Left lung (tissue), 10 donors: ENCODE measurements around the gene IL19. TPM values are rescaled to one million over a fixed set of nuclear protein-coding genes. Genes with fewer than 3 reads are reported as not detected.
"Not testable (repeated sequence)": the region's sequence is repeated elsewhere in the genome, so short reads cannot be mapped to it uniquely, and the experiment has no call there.

ENCODE experiments used
- ATAC-seq: fragments of 200-7000 bp; cut with Tn5 transposase; one replicate; pipeline ENCODE4 v1.9.1; 2020; ENCODE audit warnings: moderate library complexity
- DNase-seq, 4 donors: peaks; one replicate each; pipeline ENCODE4 v3.0.0-alpha.2; 2013 to 2020
- H3K27ac ChIP-seq, 2 donors: fragments of 200-600 bp; sonication (generic) in 1 of 2; one replicate each; pipeline versions ENCODE4 v1.5.0 to v1.8.0; 2020 to 2021
- H3K27me3 ChIP-seq, 2 donors: fragments of 200-600 bp; sonication (generic) in 1 of 2; one replicate each; pipeline versions ENCODE4 v1.5.0 to v1.8.0; 2020 to 2021
- H3K36me3 ChIP-seq, 2 donors: fragments of 200-600 bp; sonication (generic) in 1 of 2; one replicate each; pipeline versions ENCODE4 v1.5.0 to v1.8.0; 2020 to 2021
- H3K4me1 ChIP-seq, 2 donors: fragments of 200-600 bp; one replicate each; pipeline ENCODE4 v1.8.0; 2021
- H3K4me3 ChIP-seq, 2 donors: fragments of 200-600 bp; sonication (generic) in 1 of 2; one replicate each; pipeline versions ENCODE4 v1.5.0 to v1.8.0; 2020 to 2021; ENCODE audit warnings: mild to moderate bottlenecking in 1 of 2
- H3K9me3 ChIP-seq, 2 donors: fragments of 200-600 bp; sonication (generic) in 1 of 2; one replicate each; pipeline versions ENCODE4 v1.5.0 to v1.8.0; 2020 to 2021
- CTCF ChIP-seq, 2 donors: fragments of 200-600 bp; sonication (generic) in 1 of 2; IDR thresholded peaks; one replicate each; pipeline versions ENCODE4 v1.5.0 to v1.8.0; 2021; ENCODE audit warnings: antibody characterized with exemption in 2 of 2
- intact Hi-C, 2 donors: fragments of 100-400 bp; cut with DNase I; formaldehyde crosslinking; loops; one replicate each; pipeline versions ENCODE4 v1.11.2 to v1.14.2; 2022
- polyA plus RNA-seq, 6 donors: library from polyadenylated mRNA; unstranded; fragments of 120-200 nt; gene quantifications; one replicate each; pipeline ENCODE4 v1.2.1, GENCODE V29; 2013; ENCODE audit not compliant: insufficient read length in 6 of 6
- total RNA-seq, 2 donors: library from RNA; stranded (reverse); fragmentation: NEBNext Ultra II Directional; extraction: Animal tissue kit (Norgen Biotek cat#: 25700); gene quantifications; one replicate each; pipeline ENCODE4 v1.2.1, GENCODE V29; 2021
- donor health status: DM: no; HTN: yes; CAD: no.
- donor health status: DM: no; HTN: no; CAD: no.

Gene IL19
- total and polyA plus RNA-seq, 8 donors: not detected

GRCh38 chr1:206757524-206758266, 12.9 kb upstream of the IL19 start:
- no peak overlapping the region for H3K4me3 ChIP-seq
- intact Hi-C loops: no loop called here
- no peak for ATAC-seq
- H3K9me3 ChIP-seq: no peaks in the 10 kb centered on the region
- TF ChIP-seq CTCF (IDR thresholded peaks at IDR 0.05): no peak
- no peaks in the 10 kb centered on the region for H3K27me3 ChIP-seq
- H3K27ac ChIP-seq: peak overlapping the region in 1 of 2 donors; percentile 10
- H3K36me3 ChIP-seq: no peaks in the 10 kb centered on the region
- peaks cover 0 to 5% of the 10 kb centered on the region in 2 donors for H3K4me1 ChIP-seq
- DNase-seq: no peak

- TF ChIP-seq CTCF (IDR thresholded peaks at IDR 0.05): no peak
- H3K9me3 ChIP-seq: no peaks in the 10 kb centered on the region
- intact Hi-C loops: no loop called here
- H3K27ac ChIP-seq: no peak overlapping the region
- no peaks in the 10 kb centered on the region for H3K36me3 ChIP-seq
- no peak overlapping the region for H3K4me3 ChIP-seq
- no peaks in the 10 kb centered on the region for H3K27me3 ChIP-seq
- DNase-seq: no peak
- peaks cover 0 to 13% of the 10 kb centered on the region in 2 donors for H3K4me1 ChIP-seq
- ATAC-seq: no peak
These were observed 10.0 kb upstream of the IL19 start for GRCh38 chr1:206760590-206760989.

DNA sequence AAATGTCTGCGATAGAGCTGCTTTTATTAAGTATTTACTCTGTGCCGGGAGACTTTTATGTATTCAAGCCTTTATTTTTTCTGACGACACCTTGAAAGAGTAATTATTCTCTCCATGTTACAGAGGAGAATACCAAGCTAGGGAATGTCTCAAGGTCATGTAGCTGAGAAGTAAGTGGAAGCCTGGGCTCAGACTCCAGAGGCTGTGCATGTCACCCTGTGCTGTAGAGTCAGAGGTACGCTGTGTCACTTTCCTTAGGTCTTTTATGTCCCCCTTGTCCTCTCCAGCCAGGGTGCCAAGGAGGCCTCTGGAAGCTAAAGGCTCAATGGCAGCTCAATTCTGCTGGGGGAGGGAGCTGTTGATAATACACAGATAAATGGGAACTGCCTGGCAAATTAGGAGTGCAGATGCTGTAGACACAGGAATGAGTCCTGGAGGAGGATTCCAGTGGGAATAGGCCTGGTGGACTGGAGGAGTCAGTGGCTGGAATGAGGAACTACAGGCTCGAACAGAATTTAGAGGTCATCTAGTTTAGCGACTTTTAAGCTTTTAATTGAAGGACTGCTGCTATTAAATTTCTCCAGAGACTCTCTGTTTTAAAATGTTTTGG, 9.3 kb upstream of the IL19 start:
- H3K4me1 ChIP-seq: peaks cover 0 to 19% of the 10 kb centered on the region in 2 donors
- H3K4me3 ChIP-seq: no peak overlapping the region
- DNase-seq: no peak
- H3K36me3 ChIP-seq: no peaks in the 10 kb centered on the region
- intact Hi-C loops: no loop called here
- H3K27ac ChIP-seq: no peak overlapping the region
- no peaks in the 10 kb centered on the region for H3K9me3 ChIP-seq
- H3K27me3 ChIP-seq: no peaks in the 10 kb centered on the region
- no peak for ATAC-seq
- TF ChIP-seq CTCF (IDR thresholded peaks at IDR 0.05): no peak

GRCh38 chr1:206762741-206763364, 7.7 kb upstream of the IL19 start:
- H3K36me3 ChIP-seq, H3K9me3 ChIP-seq, intact Hi-C loops, ATAC-seq, DNase-seq, H3K4me3 ChIP-seq, H3K27ac ChIP-seq, H3K27me3 ChIP-seq: not testable (repeated sequence)
- peaks cover 6 to 31% of the 10 kb centered on the region in 2 donors for H3K4me1 ChIP-seq

DNA sequence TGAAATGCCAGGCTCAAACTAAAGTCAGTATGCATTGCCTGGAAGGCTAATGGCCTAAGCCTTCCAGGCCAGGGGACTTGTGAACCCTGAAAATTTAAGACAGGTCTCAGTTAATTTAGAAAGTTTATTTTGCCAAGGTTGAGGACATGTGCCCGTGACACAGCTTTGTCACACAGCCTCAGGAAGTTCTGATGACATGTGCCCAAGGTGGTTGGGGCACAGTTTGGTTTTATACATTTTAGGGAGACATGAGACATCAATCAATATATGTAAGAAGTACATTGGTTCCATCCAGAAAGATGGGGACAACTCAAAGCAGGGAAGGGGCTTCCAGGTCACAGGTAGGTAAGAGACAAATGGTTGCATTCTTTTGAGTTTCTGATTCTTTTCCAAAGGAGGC, 4.8 kb upstream of the IL19 start:
- peak overlapping the region in 1 of 2 donors; percentile 61 for H3K27ac ChIP-seq
- H3K4me3 ChIP-seq, ATAC-seq, H3K9me3 ChIP-seq, DNase-seq, intact Hi-C loops, H3K27me3 ChIP-seq, H3K36me3 ChIP-seq: not testable (repeated sequence)
- H3K4me1 ChIP-seq: peaks cover 10 to 60% of the 10 kb centered on the region in 2 donors

GRCh38 chr1:206766251-206766856, 4.2 kb upstream of the IL19 start:
- intact Hi-C loops: no loop called here
- H3K9me3 ChIP-seq: no peaks in the 10 kb centered on the region
- H3K27me3 ChIP-seq: no peaks in the 10 kb centered on the region
- H3K27ac ChIP-seq: peak overlapping the region in 1 of 2 donors; percentile 61
- DNase-seq (peak in 3 of 4 donors; percentile 47 to 91 (median 87)), ATAC-seq (peak; percentile 92)
- H3K4me1 ChIP-seq: peaks cover 10 to 66% of the 10 kb centered on the region in 2 donors
- H3K36me3 ChIP-seq: peaks cover 0 to 8% of the 10 kb centered on the region in 2 donors
- H3K4me3 ChIP-seq: no peak overlapping the region
- no peak for TF ChIP-seq CTCF (IDR thresholded peaks at IDR 0.05)
